HL-60 (cell line): ENCODE measurements around the gene GRID1.

Experiments used
- CTCF ChIP-seq: IDR thresholded peaks from one replicate; pipeline ENCODE4 v1.5.1; 2011; ENCODE audit warnings: low read length, control low read depth, inconsistent platforms; ENCODE audit not compliant: insufficient read depth
- POLR2AphosphoS5 ChIP-seq: IDR thresholded peaks from 2 replicates; pipeline ENCODE4 v1.6.1; 2012; ENCODE audit warnings: low read depth
- REST ChIP-seq: IDR thresholded peaks from 2 replicates; pipeline ENCODE4 v1.6.1; 2012; ENCODE audit warnings: low read depth; ENCODE audit not compliant: insufficient replicate concordance

GRCh38 chr10:85665681-85666080 is 700.9 kb downstream of the GRID1 start:
- no peak for TF ChIP-seq REST
- TF ChIP-seq POLR2AphosphoS5 = no peak
- no peak for TF ChIP-seq CTCF
